Measurements from ENCODE around the gene C1orf141. TPM values are rescaled to one million over a fixed set of nuclear protein-coding genes. Genes with fewer than 3 reads are reported as not detected.
"Not testable (repeated sequence)": the region's sequence is repeated elsewhere in the genome, so short reads cannot be mapped to it uniquely, and the experiment has no call there.

C1orf141 gene
- total and polyA plus RNA-seq, 2 experiments from 2014 or later: not detected

- Histone ChIP-seq H3K9ac (no peak overlapping the region), H3K9me3 (ENCODE audit: low read depth) (no peaks in the 10 kb centered on the region), H3K4me2 (ENCODE audit: unreplicated experiment) (no peak overlapping the region), H3K27ac (no peak overlapping the region), H3K4me1 (ENCODE audit: insufficient read depth) (peaks cover 4% of the 10 kb centered on the region; the same call in 1 of the 2 replicates), H3F3A (ENCODE audit: insufficient read depth) (no peaks in the 10 kb centered on the region), H3K27me3 (replicated peaks; ENCODE audit: insufficient read depth) (no peaks in the 10 kb centered on the region), H3K79me2 (ENCODE audit: insufficient read depth) (no peaks in the 10 kb centered on the region), H2AFZ (no peak overlapping the region), H3K36me3 (ENCODE audit: low read depth) (no peaks in the 10 kb centered on the region), H3K4me3 (no peak overlapping the region), H3K9me2 (ENCODE audit: insufficient read depth) (no peaks in the 10 kb centered on the region), H4K20me1 (ENCODE audit: insufficient read depth) (no peaks in the 10 kb centered on the region)
- peak; percentile 25 for DNase-seq
- TF ChIP-seq EZH2 (IDR thresholded peaks at IDR 0.05; ENCODE audit: insufficient read depth, poor library complexity, severe bottlenecking): no peak
- TF ChIP-seq EZH2phosphoT487 (IDR thresholded peaks at IDR 0.05; ENCODE audit: insufficient read depth, low read depth): no peak
- 81 to 95% methylated on average over 2 of the region's 2 CpGs for WGBS, 2 experiments (ENCODE audit: low coverage in 1 of 2, low lambda C conversion rate in 2 of 2, missing lambda C conversion rate in 2 of 2)
- in situ Hi-C loops (cut with MboI): loop anchor here (5.0 kb wide), 2 partner anchors 147 to 382 kb away; no protein-coding TSS in a partner anchor
Measured at GRCh38 chr1:67144696-67145095, 9.9 kb upstream of the C1orf141 start.

DNA sequence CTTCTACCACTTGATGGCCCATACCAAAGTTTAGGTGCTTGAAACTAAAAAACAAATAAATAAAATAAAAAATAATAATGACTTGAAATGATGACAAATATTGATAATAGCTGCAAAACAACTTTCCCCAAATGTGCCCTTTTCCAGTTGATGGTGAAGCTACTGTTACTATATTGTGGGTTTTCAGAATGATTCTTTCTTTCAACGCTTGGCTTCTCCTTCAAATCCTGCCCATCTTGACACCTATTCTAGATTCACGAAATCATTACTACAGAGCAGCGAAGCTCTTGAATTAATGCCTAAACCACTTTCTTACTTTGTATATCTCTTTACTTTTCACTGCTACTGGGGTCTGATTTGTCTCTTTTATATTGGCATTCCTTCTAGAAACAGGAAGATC lies 9.2 kb upstream of the C1orf141 start:
- no peaks in the 10 kb centered on the region for H3K9me2 ChIP-seq (ENCODE audit: insufficient read depth)
- in situ Hi-C loops (cut with MboI): no loop called here

DNA sequence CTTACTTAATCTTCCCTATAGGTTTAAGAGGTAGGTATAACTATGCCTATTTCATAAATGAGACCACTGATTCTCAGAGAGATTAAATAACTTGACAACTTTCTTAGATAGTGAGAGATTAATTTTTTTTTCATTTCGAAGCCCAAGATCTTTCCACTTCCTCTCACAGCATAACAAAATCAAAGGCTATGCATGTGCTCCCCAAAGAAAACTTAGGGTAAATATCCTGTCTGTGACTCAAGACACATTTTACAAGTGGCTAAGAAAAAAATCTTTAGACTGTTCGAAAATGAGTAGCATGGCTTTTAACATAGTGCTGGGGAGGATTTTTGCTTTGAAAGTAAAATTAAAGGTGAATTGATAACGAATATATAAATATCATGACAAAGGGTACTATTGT lies 8.2 kb upstream of the C1orf141 start:
- TF ChIP-seq EZH2 (IDR thresholded peaks at IDR 0.05; ENCODE audit: insufficient read depth, poor library complexity, severe bottlenecking) (no peak), EZH2phosphoT487 (IDR thresholded peaks at IDR 0.05; ENCODE audit: insufficient read depth, low read depth) (no peak)
- H3K4me2 ChIP-seq (ENCODE audit: unreplicated experiment): no peak overlapping the region
- no peaks in the 10 kb centered on the region for H4K20me1 ChIP-seq (ENCODE audit: insufficient read depth)
- no peak overlapping the region for H3K27ac ChIP-seq
- H3K9me3 ChIP-seq (ENCODE audit: low read depth): no peaks in the 10 kb centered on the region
- H3K9me2 ChIP-seq (ENCODE audit: insufficient read depth): no peaks in the 10 kb centered on the region
- in situ Hi-C loops (cut with MboI): no loop called here
- no peaks in the 10 kb centered on the region for H3K27me3 ChIP-seq (replicated peaks; ENCODE audit: insufficient read depth)
- no peak overlapping the region for H3K9ac ChIP-seq
- no peaks in the 10 kb centered on the region for H3K36me3 ChIP-seq (ENCODE audit: low read depth)
- H3K4me1 ChIP-seq (ENCODE audit: insufficient read depth): no peaks in the 10 kb centered on the region
- H3K79me2 ChIP-seq (ENCODE audit: insufficient read depth): no peaks in the 10 kb centered on the region
- DNase-seq: no peak
- no peak overlapping the region for H3K4me3 ChIP-seq
- no peaks in the 10 kb centered on the region for H3F3A ChIP-seq (ENCODE audit: insufficient read depth)
- 82 to 88% methylated on average over 3 of the region's 3 CpGs for WGBS, 2 experiments (ENCODE audit: low coverage in 1 of 2, low lambda C conversion rate in 2 of 2, missing lambda C conversion rate in 2 of 2)
- H2AFZ ChIP-seq: no peak overlapping the region

More for the DNA sequence above, 9.2 kb upstream of the C1orf141 start:
- H3K9ac ChIP-seq: no peak overlapping the region
- no peak for DNase-seq
- peaks cover 3% of the 10 kb centered on the region; the same call in 1 of the 2 replicates for H3K4me1 ChIP-seq (ENCODE audit: insufficient read depth)
- no peak overlapping the region for H3K4me2 ChIP-seq (ENCODE audit: unreplicated experiment)
- H2AFZ ChIP-seq: no peak overlapping the region
- no peak overlapping the region for H3K4me3 ChIP-seq
- no peak overlapping the region for H3K27ac ChIP-seq
- no peak for TF ChIP-seq EZH2phosphoT487 (IDR thresholded peaks at IDR 0.05; ENCODE audit: insufficient read depth, low read depth)
- TF ChIP-seq EZH2 (IDR thresholded peaks at IDR 0.05; ENCODE audit: insufficient read depth, poor library complexity, severe bottlenecking): no peak
- H3K36me3 ChIP-seq (ENCODE audit: low read depth): no peaks in the 10 kb centered on the region
- H4K20me1 ChIP-seq (ENCODE audit: insufficient read depth): no peaks in the 10 kb centered on the region
- H3K79me2 ChIP-seq (ENCODE audit: insufficient read depth): no peaks in the 10 kb centered on the region
- no peaks in the 10 kb centered on the region for H3K9me3 ChIP-seq (ENCODE audit: low read depth)
- no peaks in the 10 kb centered on the region for H3F3A ChIP-seq (ENCODE audit: insufficient read depth)
- no peaks in the 10 kb centered on the region for H3K27me3 ChIP-seq (replicated peaks; ENCODE audit: insufficient read depth)
- 72% methylated on average over 3 of the region's 3 CpGs for WGBS, 2 experiments (ENCODE audit: low coverage in 1 of 2, low lambda C conversion rate in 2 of 2, missing lambda C conversion rate in 2 of 2)

- in situ Hi-C loops (cut with MboI); H2AFZ ChIP-seq; H3K79me2 ChIP-seq (ENCODE audit: insufficient read depth); H3K9me2 ChIP-seq (ENCODE audit: insufficient read depth); H3K36me3 ChIP-seq (ENCODE audit: low read depth); H3K4me3 ChIP-seq; H3K4me1 ChIP-seq (ENCODE audit: insufficient read depth); H3K9me3 ChIP-seq (ENCODE audit: low read depth); H4K20me1 ChIP-seq (ENCODE audit: insufficient read depth); DNase-seq; H3K9ac ChIP-seq; H3K27me3 ChIP-seq (replicated peaks; ENCODE audit: insufficient read depth); H3F3A ChIP-seq (ENCODE audit: insufficient read depth); H3K27ac ChIP-seq; H3K4me2 ChIP-seq (ENCODE audit: unreplicated experiment): not testable (repeated sequence)
- 64 to 81% methylated on average over 3 of the region's 3 CpGs for WGBS, 2 experiments (ENCODE audit: low coverage in 1 of 2, low lambda C conversion rate in 2 of 2, missing lambda C conversion rate in 2 of 2)
Measured at GRCh38 chr1:67141832-67142231, 7.1 kb upstream of the C1orf141 start.

DNA sequence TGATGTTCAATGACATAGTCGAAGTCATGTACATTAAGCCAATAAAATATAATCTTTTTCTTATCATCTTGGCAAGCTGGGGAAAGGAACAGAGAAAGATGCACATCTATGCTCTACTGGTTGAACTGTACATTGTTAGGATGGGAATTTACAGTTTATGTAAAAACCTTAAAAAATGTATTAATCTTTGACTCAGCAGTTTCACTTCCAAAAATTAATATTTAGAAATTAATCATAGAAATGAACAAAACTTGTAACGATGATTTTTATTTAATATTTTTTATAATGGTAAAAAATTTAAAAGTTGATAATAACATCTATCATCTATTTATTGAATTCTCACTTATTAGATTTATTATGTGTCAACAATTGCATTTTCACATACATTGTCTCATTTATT lies 5.7 kb upstream of the C1orf141 start:
- no peaks in the 10 kb centered on the region for H3K79me2 ChIP-seq (ENCODE audit: insufficient read depth)
- no peak for DNase-seq
- H3K9me2 ChIP-seq (ENCODE audit: insufficient read depth): no peaks in the 10 kb centered on the region
- no peaks in the 10 kb centered on the region for H3K9me3 ChIP-seq (ENCODE audit: low read depth)
- no peak overlapping the region for H2AFZ ChIP-seq
- peaks cover 10% of the 10 kb centered on the region for H3F3A ChIP-seq (ENCODE audit: insufficient read depth)
- H3K9ac ChIP-seq: no peak overlapping the region
- H3K36me3 ChIP-seq (ENCODE audit: low read depth): no peaks in the 10 kb centered on the region
- H4K20me1 ChIP-seq (ENCODE audit: insufficient read depth): no peaks in the 10 kb centered on the region
- no peak overlapping the region for H3K27ac ChIP-seq
- H3K4me3 ChIP-seq: no peak overlapping the region
- TF ChIP-seq EZH2phosphoT487 (IDR thresholded peaks at IDR 0.05; ENCODE audit: insufficient read depth, low read depth): no peak
- no peak for TF ChIP-seq EZH2 (IDR thresholded peaks at IDR 0.05; ENCODE audit: insufficient read depth, poor library complexity, severe bottlenecking)
- H3K4me2 ChIP-seq (ENCODE audit: unreplicated experiment): no peak overlapping the region
- H3K27me3 ChIP-seq (replicated peaks; ENCODE audit: insufficient read depth): no peaks in the 10 kb centered on the region
- peaks cover 8% of the 10 kb centered on the region for H3K4me1 ChIP-seq (ENCODE audit: insufficient read depth)
- in situ Hi-C loops (cut with MboI): no loop called here
- 83 to 85% methylated on average over 2 of the region's 2 CpGs for WGBS, 2 experiments (ENCODE audit: low coverage in 1 of 2, low lambda C conversion rate in 2 of 2, missing lambda C conversion rate in 2 of 2)
